Measurements from ENCODE around the gene P2RY6. TPM values are rescaled to one million over a fixed set of nuclear protein-coding genes. Genes with fewer than 3 reads are reported as not detected.
A peak's percentile ranks its signal among the peaks of the same experiment; 100 is the strongest.

Gene P2RY6
- total RNA-seq, 2 experiments from 2014 or later, result not detected

- H3K9me3 ChIP-seq (ENCODE audit: low read length), result no peaks in the 10 kb centered on the region
- no peaks in the 10 kb centered on the region for H4K20me1 ChIP-seq (ENCODE audit: insufficient read depth, low read length)
- ChIA-PET CTCF (ENCODE audit: unreplicated experiment) (no interaction called here), POLR2A (no interaction called here)
- no peak overlapping the region for H3K27ac ChIP-seq (ENCODE audit: low read depth, low read length, poor library complexity, severe bottlenecking)
- no peak for DNase-seq (ENCODE audit: low spot score)
- intact Hi-C loops (cut with micrococcal nuclease; ENCODE audit: unreplicated experiment), result no loop called here
- H2AFZ ChIP-seq (ENCODE audit: low read length), result peak overlapping the region; percentile 18; the same call in 1 of the 2 replicates
- H3K4me1 ChIP-seq (ENCODE audit: insufficient read depth, low read length, poor library complexity, severe bottlenecking), result no peaks in the 10 kb centered on the region
- no TSS peak for BruUV-seq (replicated peaks)
- H3K9me2 ChIP-seq (ENCODE audit: insufficient read depth, low read length), result no peaks in the 10 kb centered on the region
- H3K79me2 ChIP-seq (ENCODE audit: insufficient read depth, low read depth, low read length), result no peaks in the 10 kb centered on the region
- H3K4me2 ChIP-seq (ENCODE audit: low read length), result no peak overlapping the region
- no peak for TF ChIP-seq EZH2phosphoT487 (IDR thresholded peaks at IDR 0.05; ENCODE audit: borderline replicate concordance, low read depth, low read length)
- TF ChIP-seq, protein P1, sequence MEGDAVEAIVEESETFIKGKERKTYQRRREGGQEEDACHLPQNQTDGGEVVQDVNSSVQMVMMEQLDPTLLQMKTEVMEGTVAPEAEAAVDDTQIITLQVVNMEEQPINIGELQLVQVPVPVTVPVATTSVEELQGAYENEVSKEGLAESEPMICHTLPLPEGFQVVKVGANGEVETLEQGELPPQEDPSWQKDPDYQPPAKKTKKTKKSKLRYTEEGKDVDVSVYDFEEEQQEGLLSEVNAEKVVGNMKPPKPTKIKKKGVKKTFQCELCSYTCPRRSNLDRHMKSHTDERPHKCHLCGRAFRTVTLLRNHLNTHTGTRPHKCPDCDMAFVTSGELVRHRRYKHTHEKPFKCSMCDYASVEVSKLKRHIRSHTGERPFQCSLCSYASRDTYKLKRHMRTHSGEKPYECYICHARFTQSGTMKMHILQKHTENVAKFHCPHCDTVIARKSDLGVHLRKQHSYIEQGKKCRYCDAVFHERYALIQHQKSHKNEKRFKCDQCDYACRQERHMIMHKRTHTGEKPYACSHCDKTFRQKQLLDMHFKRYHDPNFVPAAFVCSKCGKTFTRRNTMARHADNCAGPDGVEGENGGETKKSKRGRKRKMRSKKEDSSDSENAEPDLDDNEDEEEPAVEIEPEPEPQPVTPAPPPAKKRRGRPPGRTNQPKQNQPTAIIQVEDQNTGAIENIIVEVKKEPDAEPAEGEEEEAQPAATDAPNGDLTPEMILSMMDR (conservative IDR thresholded peaks at IDR 0.05; ENCODE audit: low read length), result no peak
- no peaks in the 10 kb centered on the region for H3K36me3 ChIP-seq (ENCODE audit: insufficient read depth, low read length)
- H3K4me3 ChIP-seq (ENCODE audit: low read depth, low read length, poor library complexity, severe bottlenecking), result no peak overlapping the region
Observed at GRCh38 chr11:73249853-73250783, 22.0 kb upstream of the P2RY6 start.

DNA sequence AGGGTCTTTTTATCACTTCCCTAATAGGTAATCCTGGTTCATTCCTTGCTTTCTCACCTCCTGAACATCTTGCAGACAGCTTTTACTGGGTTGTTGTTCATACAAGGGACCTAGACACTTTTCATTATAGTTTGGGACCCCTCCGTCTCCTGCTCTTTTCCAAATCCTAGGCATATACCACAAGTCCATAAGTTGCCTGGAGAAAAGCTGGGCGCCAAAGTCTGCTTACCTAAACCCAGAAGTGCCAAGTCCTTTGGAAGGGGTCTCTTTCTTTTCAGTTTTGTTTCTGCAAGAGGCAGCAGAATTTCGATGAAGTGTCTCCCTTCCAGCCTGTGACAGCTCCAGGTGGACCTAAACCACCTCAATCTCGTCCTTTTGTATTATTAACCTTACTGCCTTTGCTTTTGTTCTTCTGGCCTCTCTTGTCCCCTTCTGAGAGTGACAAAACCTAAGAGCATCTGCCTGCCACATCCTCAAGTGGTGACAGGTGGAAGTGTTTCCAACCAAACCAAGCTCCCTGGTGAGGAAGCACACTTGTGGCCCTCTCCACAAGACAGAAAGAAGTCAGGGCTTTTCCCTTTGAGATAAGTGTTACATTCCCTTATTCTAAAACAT is 19.5 kb upstream of the P2RY6 start:
- intact Hi-C loops (cut with micrococcal nuclease; ENCODE audit: unreplicated experiment), result no loop called here
- no peak overlapping the region for H3K27ac ChIP-seq (ENCODE audit: low read depth, low read length, poor library complexity, severe bottlenecking)
- no peaks in the 10 kb centered on the region for H3K9me3 ChIP-seq (ENCODE audit: low read length)
- no peak overlapping the region for H3K4me3 ChIP-seq (ENCODE audit: low read depth, low read length, poor library complexity, severe bottlenecking)
- no peaks in the 10 kb centered on the region for H3K36me3 ChIP-seq (ENCODE audit: insufficient read depth, low read length)
- no peaks in the 10 kb centered on the region for H4K20me1 ChIP-seq (ENCODE audit: insufficient read depth, low read length)
- no peaks in the 10 kb centered on the region for H3K4me1 ChIP-seq (ENCODE audit: insufficient read depth, low read length, poor library complexity, severe bottlenecking)
- no peak overlapping the region for H3K4me2 ChIP-seq (ENCODE audit: low read length)
- peak; percentile 42 for DNase-seq (ENCODE audit: low spot score)
- ChIA-PET CTCF (ENCODE audit: unreplicated experiment) (no interaction called here), POLR2A (interaction anchor here (0.6 kb wide), 2 partner anchors 68 to 337 kb away, joined by 4 to 5 read pairs; no protein-coding TSS in a partner anchor)
- no peaks in the 10 kb centered on the region for H3K79me2 ChIP-seq (ENCODE audit: insufficient read depth, low read depth, low read length)
- TF ChIP-seq EZH2phosphoT487 (IDR thresholded peaks at IDR 0.05; ENCODE audit: borderline replicate concordance, low read depth, low read length), result no peak
- TF ChIP-seq, protein P1 (conservative IDR thresholded peaks at IDR 0.05; ENCODE audit: low read length), result peak; percentile 57
- BruUV-seq (replicated peaks), result no TSS peak
- no peak overlapping the region for H2AFZ ChIP-seq (ENCODE audit: low read length)
- H3K9me2 ChIP-seq (ENCODE audit: insufficient read depth, low read length), result no peaks in the 10 kb centered on the region
